GM12874 (cell line): ENCODE data around the gene ACE.

ENCODE experiments used
- TF ChIP-seq, protein P1 (sequence below): IDR thresholded peaks from 2 replicates; pipeline ENCODE4 v1.5.1; 2011; ENCODE audit warnings: low read depth, mild to moderate bottlenecking, control low read depth, low read length, moderate library complexity; ENCODE audit not compliant: insufficient read depth

Gene ACE

GRCh38 chr17:63540590-63540989, 63.7 kb downstream of the ACE start:
- TF ChIP-seq, protein P1, sequence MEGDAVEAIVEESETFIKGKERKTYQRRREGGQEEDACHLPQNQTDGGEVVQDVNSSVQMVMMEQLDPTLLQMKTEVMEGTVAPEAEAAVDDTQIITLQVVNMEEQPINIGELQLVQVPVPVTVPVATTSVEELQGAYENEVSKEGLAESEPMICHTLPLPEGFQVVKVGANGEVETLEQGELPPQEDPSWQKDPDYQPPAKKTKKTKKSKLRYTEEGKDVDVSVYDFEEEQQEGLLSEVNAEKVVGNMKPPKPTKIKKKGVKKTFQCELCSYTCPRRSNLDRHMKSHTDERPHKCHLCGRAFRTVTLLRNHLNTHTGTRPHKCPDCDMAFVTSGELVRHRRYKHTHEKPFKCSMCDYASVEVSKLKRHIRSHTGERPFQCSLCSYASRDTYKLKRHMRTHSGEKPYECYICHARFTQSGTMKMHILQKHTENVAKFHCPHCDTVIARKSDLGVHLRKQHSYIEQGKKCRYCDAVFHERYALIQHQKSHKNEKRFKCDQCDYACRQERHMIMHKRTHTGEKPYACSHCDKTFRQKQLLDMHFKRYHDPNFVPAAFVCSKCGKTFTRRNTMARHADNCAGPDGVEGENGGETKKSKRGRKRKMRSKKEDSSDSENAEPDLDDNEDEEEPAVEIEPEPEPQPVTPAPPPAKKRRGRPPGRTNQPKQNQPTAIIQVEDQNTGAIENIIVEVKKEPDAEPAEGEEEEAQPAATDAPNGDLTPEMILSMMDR, result no peak

DNA sequence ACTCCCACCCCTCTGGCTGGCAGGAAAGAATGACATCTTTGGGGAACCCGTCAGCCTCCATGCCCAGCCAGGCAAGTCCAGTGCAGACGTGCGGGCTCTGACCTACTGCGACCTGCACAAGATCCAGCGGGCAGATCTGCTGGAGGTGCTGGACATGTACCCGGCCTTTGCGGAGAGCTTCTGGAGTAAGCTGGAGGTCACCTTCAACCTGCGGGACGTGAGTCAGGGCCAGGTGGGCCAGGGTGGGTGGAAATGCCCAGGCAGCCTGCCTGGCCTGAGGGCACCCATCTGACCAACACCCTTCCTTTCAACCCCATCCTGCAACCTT, 65.3 kb downstream of the ACE start:
- TF ChIP-seq, protein P1, result no peak

DNA sequence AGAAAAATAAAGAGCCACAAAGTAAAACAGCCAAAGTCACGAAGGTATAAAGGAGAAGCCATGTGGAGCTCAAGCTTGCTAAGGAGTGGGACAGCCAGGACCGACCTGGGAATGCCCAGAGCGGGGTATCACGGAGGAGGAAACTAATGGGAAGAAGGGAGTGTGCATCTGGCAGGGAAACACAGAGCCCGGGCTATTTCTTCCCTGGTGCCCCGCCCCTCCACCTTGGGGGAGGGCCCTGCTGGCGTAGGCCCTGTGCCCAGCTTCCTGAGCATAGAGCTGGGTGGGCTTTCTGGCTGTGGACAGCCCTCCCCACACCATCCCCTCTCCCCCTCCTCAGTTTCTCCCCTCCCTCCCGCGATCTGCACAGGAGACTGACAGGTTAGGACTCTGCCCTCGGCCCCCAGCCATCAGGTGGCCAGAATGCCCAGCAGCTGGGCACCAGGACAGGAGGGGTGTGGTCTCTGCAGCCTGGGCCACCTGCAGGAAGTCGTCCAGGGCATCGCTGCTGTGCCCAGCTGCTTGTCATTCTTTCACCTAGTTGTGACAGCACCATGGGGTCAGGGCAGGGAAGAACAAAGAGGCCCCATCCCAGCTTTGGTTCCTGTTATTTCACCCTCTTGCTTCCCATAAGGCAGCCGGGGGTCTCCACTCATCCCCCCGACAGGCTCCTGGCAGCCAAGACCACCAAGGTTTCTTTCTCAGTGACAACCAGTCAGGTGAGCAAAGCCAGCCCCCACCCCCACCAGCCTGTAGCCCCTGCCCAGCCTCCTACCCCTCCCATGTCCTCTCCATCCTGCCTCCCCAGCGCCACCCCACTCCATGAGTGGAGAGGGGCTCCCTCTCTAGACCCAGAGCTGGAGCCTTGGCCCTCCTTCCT, 66.3 kb downstream of the ACE start:
- TF ChIP-seq, protein P1, result no peak

DNA sequence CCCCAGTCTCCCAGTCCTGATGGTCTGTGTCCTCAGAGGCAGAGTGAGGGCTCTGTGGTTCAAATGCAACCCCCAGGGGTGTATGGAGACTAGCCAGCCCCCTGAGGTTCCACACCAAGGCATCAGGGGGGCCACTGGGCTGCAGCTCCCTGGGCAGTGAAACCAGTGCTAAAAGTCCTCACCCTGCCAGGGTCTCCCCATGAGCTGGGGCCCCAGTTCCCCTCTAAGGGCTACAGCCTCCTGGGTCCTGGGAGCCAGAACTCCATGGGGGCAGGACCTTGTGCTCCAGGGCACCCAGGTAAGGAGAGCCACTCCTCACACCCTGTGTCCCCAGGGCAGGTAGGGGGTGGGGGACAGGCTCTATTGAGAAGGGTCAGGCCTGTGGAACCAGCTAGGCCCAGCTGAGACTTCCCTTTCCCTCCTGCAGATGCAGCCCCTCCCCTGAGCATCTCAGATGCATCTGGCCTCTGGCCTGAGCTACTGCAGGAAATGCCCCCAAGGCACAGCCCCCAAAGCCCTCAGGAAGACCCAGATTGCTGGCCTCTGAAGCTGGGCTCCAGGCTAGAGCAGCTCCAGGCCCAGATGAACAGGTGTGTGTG, 67.1 kb downstream of the ACE start:
- TF ChIP-seq, protein P1, result no peak

GRCh38 chr17:63544467-63545301, 67.8 kb downstream of the ACE start:
- TF ChIP-seq, protein P1, result no peak

- TF ChIP-seq, protein P1, result no peak
These were observed 69.6 kb downstream of the ACE start for GRCh38 chr17:63546308-63547082.
